H1 (cell line): ENCODE measurements around the gene PDE8A. TPM values are rescaled to one million over a fixed set of nuclear protein-coding genes. Genes with fewer than 3 reads are reported as not detected.

Experiments
- HDAC6 ChIP-seq: IDR thresholded peaks from one replicate; pipeline ENCODE4 v1.7.1; 2012; ENCODE audit warnings: low read depth, mild to moderate bottlenecking, inconsistent platforms, low read length, moderate library complexity
- KDM4A ChIP-seq: IDR thresholded peaks from one replicate; pipeline ENCODE4 v1.7.1; 2012; ENCODE audit warnings: low read depth, mild to moderate bottlenecking, moderate library complexity, low read length, inconsistent platforms; ENCODE audit not compliant: severe bottlenecking
- SIX5 ChIP-seq: IDR thresholded peaks from 2 replicates; pipeline ENCODE4 v1.6.1; 2011; ENCODE audit warnings: mild to moderate bottlenecking, low read depth, low read length
- TBP ChIP-seq: IDR thresholded peaks from 2 replicates; pipeline ENCODE4 v1.6.1; 2011; ENCODE audit warnings: low read depth, low read length, improper control_type of control experiment
- polyA plus RNA-seq, 7 experiments: library from polyadenylated mRNA; depleted of rRNA in 3 of 7; stranded (reverse) in 5 of 7; unstranded in 2 of 7; fragments of >200 nt in 5 of 7; fragments of 200-250 nt in 2 of 7; gene quantifications; 1 replicate in 5 of 7; 2 replicates in 1 of 7; 4 replicates in 1 of 7; pipeline versions ENCODE4 v1.2.1 to v1.2.3, GENCODE V29; 2011 to 2013; ENCODE audit warnings: missing spikeins in 2 of 7, mixed read lengths in 2 of 7
- total RNA-seq: library from RNA; stranded (reverse); fragmentation: NEBNext Ultra II Directional; extraction: Animal tissue kit (Norgen Biotek cat#: 25700); gene quantifications from 2 replicates; pipeline ENCODE4 v1.2.1, GENCODE V29; 2021

The PDE8A gene
- total and polyA plus RNA-seq, 2 of the 8 experiments (the other 6 are each of a cell fraction or from before 2014, with no cell fraction given) = 6.9 to 7.8 TPM

- TF ChIP-seq KDM4A = no peak
- TF ChIP-seq SIX5 = no peak
- no peak for TF ChIP-seq HDAC6
- no peak for TF ChIP-seq TBP
Measured at GRCh38 chr15:85010386-85011159, 28.9 kb downstream of the PDE8A start (continued).
